Activated T-cell treated with anti-CD3 and anti-CD28 coated beads, Interleukin-2, amount 50 U/mL, for 72 hours (primary cell): ENCODE measurements around the gene SGMS1. TPM values are rescaled to one million over a fixed set of nuclear protein-coding genes. Genes with fewer than 3 reads are reported as not detected.

Source experiments
- ATAC-seq, 2 donors: fragments of 150-1000 bp; cut with Tn5 transposase; replicated peaks in 1 of 2; 2 replicates each; pipeline ENCODE4 v1.10.0; 2021; ENCODE audit warnings: moderate library complexity in 2 of 2, mild to moderate bottlenecking in 1 of 2
- DNase-seq, 2 donors: peaks; one replicate each; pipeline ENCODE4 v3.0.0; 2021 to 2022; ENCODE audit warnings: mixed read lengths in 1 of 2
- H3K27ac Mint-ChIP-seq: one replicate; pipeline ENCODE4 v1.8.0; 2022; ENCODE audit warnings: mild to moderate bottlenecking, moderate library complexity, mixed read lengths
- H3K27me3 Mint-ChIP-seq: one replicate; pipeline ENCODE4 v1.8.0; 2022; ENCODE audit warnings: low read depth, mixed read lengths
- H3K36me3 Mint-ChIP-seq, 2 donors: one replicate each; pipeline ENCODE4 v1.8.0; 2022; ENCODE audit warnings: mixed read lengths in 2 of 2, mild to moderate bottlenecking in 1 of 2; ENCODE audit not compliant: insufficient read depth in 2 of 2
- H3K4me1 Mint-ChIP-seq: one replicate; pipeline ENCODE4 v1.8.0; 2022; ENCODE audit warnings: low read depth, mixed read lengths
- H3K4me3 Mint-ChIP-seq, 2 donors: one replicate each; pipeline ENCODE4 v1.8.0; 2022; ENCODE audit warnings: mild to moderate bottlenecking in 2 of 2, mixed read lengths in 2 of 2, moderate library complexity in 2 of 2
- H3K9me3 Mint-ChIP-seq, 2 donors: one replicate each; pipeline ENCODE4 v1.8.0; 2022; ENCODE audit warnings: mixed read lengths in 2 of 2
- total RNA-seq, 2 donors: library from RNA; stranded (reverse); gene quantifications; one replicate each; pipeline ENCODE4 v1.2.3, GENCODE V29; 2022

SGMS1 gene
- total RNA-seq, 2 donors from 2014 or later: 8.9 to 9.7 TPM

GRCh38 chr10:50407076-50407801 lies 216.5 kb downstream of the SGMS1 start:
- peaks cover 30% of the 10 kb centered on the region for H3K4me1 Mint-ChIP-seq
- ATAC-seq (no peak), DNase-seq (no peak)
- no peak overlapping the region for H3K27ac Mint-ChIP-seq
- no peak overlapping the region for H3K4me3 Mint-ChIP-seq
- H3K27me3 Mint-ChIP-seq: no peaks in the 10 kb centered on the region
- peaks cover 5 to 11% of the 10 kb centered on the region in 2 donors for H3K36me3 Mint-ChIP-seq
- H3K9me3 Mint-ChIP-seq: no peaks in the 10 kb centered on the region

- Mint-ChIP-seq H3K27ac (no peak overlapping the region), H3K4me3 (no peak overlapping the region), H3K9me3 (no peaks in the 10 kb centered on the region)
Observed at GRCh38 chr10:50406457-50407070, 217.2 kb downstream of the SGMS1 start.

GRCh38 chr10:50405723-50406122 lies 218.0 kb downstream of the SGMS1 start:
- Mint-ChIP-seq H3K27ac (no peak overlapping the region), H3K4me3 (no peak overlapping the region), H3K36me3 (peaks cover 5 to 11% of the 10 kb centered on the region in 2 donors), H3K9me3 (no peaks in the 10 kb centered on the region), H3K4me1 (peaks cover 28% of the 10 kb centered on the region), H3K27me3 (no peaks in the 10 kb centered on the region)
- DNase-seq: no peak
- ATAC-seq: no peak

More at GRCh38 chr10:50406457-50407070, 217.2 kb downstream of the SGMS1 start:
- DNase-seq: no peak
- H3K27me3 Mint-ChIP-seq: no peaks in the 10 kb centered on the region
- ATAC-seq: no peak
- peaks cover 30% of the 10 kb centered on the region for H3K4me1 Mint-ChIP-seq
- H3K36me3 Mint-ChIP-seq: peaks cover 5 to 11% of the 10 kb centered on the region in 2 donors

DNA sequence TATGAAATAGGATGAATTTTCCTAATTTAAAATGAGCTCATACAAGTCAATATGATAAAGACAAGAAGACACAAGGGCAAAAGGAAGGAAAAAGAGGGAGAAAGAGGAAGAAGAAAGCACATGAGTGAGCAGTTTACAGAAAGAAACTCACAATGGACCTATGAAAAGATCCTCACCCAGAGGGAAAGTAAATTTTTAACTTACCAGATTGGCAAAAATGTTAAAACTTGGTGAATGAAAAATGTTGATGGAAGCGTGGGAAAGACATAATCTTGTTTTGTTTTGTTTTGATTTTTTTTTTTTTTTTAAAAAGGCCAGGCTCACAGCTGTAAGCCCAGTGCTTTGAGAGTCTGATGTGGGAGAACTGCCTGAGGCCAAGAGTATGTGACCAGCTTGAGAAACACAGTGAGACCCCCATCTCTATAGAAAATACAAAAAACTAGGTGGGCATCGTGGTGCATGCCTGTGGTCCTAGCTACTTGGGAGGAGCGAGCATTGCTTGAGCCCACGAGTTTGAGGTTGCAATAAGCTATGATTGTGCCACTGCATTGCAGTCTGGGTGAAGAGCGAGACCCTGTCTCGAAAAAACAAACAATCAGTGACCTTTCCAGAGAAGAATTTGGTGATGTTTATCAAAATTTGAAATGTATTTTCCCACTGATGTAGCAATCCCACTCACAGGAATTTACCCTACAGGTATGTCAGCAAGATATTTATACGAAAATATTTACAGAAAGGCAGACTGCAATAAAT lies 219.6 kb downstream of the SGMS1 start:
- Mint-ChIP-seq H3K27me3 (no peaks in the 10 kb centered on the region), H3K36me3 (peaks cover 5 to 11% of the 10 kb centered on the region in 2 donors), H3K4me3 (no peak overlapping the region), H3K9me3 (no peaks in the 10 kb centered on the region), H3K4me1 (peaks cover 12% of the 10 kb centered on the region), H3K27ac (no peak overlapping the region)
- ATAC-seq: no peak
- no peak for DNase-seq

- no peak for ATAC-seq
- Mint-ChIP-seq H3K9me3 (no peaks in the 10 kb centered on the region), H3K27ac (no peak overlapping the region), H3K36me3 (peaks cover 5 to 11% of the 10 kb centered on the region in 2 donors), H3K4me3 (no peak overlapping the region), H3K4me1 (peaks cover 11% of the 10 kb centered on the region), H3K27me3 (no peaks in the 10 kb centered on the region)
- no peak for DNase-seq
Observed at GRCh38 chr10:50403074-50403473, 220.7 kb downstream of the SGMS1 start.

DNA sequence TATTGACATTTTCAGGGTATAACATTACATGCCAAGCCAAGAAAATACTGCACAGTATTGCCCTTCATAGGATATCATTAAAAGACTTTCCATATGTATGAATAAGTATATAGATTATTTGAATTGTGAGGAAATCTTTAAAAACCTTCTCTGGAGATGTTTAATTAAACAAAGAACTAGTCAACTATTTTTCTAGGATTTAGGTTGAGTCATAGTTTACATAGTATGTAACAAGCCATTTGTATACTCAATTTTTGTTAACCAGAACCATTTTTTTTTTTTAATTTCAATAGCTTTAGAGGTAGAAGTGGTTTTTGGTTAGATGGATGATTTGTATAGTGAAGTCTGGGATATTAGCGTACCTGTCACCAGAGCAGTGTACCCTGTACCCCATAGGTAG lies 221.3 kb downstream of the SGMS1 start:
- no peak for ATAC-seq
- H3K27ac Mint-ChIP-seq: no peak overlapping the region

GRCh38 chr10:50400694-50401093 lies 223.1 kb downstream of the SGMS1 start:
- DNase-seq (no peak), ATAC-seq (no peak)
- Mint-ChIP-seq H3K4me3 (no peak overlapping the region), H3K27me3 (no peaks in the 10 kb centered on the region), H3K36me3 (no peaks in the 10 kb centered on the region), H3K4me1 (peaks cover 19% of the 10 kb centered on the region), H3K9me3 (no peaks in the 10 kb centered on the region), H3K27ac (no peak overlapping the region)

More for the DNA sequence above, 221.3 kb downstream of the SGMS1 start:
- DNase-seq: no peak
- Mint-ChIP-seq H3K9me3 (no peaks in the 10 kb centered on the region), H3K36me3 (peaks cover 5 to 10% of the 10 kb centered on the region in 2 donors), H3K4me3 (no peak overlapping the region), H3K27me3 (no peaks in the 10 kb centered on the region), H3K4me1 (peaks cover 11% of the 10 kb centered on the region)

GRCh38 chr10:50398823-50399222 lies 224.9 kb downstream of the SGMS1 start:
- no peaks in the 10 kb centered on the region for H3K27me3 Mint-ChIP-seq
- H3K4me3 Mint-ChIP-seq: no peak overlapping the region
- no peak for DNase-seq
- H3K36me3 Mint-ChIP-seq: no peaks in the 10 kb centered on the region
- no peak for ATAC-seq
- no peaks in the 10 kb centered on the region for H3K9me3 Mint-ChIP-seq
- no peak overlapping the region for H3K27ac Mint-ChIP-seq
- H3K4me1 Mint-ChIP-seq: peaks cover 27% of the 10 kb centered on the region

- H3K36me3 Mint-ChIP-seq: no peaks in the 10 kb centered on the region
- DNase-seq (no peak), ATAC-seq (no peak)
- H3K4me3 Mint-ChIP-seq: no peak overlapping the region
- no peaks in the 10 kb centered on the region for H3K9me3 Mint-ChIP-seq
- H3K27ac Mint-ChIP-seq: no peak overlapping the region
- H3K27me3 Mint-ChIP-seq: no peaks in the 10 kb centered on the region
- H3K4me1 Mint-ChIP-seq: peaks cover 31% of the 10 kb centered on the region
Observed at GRCh38 chr10:50398381-50398780, 225.4 kb downstream of the SGMS1 start.

DNA sequence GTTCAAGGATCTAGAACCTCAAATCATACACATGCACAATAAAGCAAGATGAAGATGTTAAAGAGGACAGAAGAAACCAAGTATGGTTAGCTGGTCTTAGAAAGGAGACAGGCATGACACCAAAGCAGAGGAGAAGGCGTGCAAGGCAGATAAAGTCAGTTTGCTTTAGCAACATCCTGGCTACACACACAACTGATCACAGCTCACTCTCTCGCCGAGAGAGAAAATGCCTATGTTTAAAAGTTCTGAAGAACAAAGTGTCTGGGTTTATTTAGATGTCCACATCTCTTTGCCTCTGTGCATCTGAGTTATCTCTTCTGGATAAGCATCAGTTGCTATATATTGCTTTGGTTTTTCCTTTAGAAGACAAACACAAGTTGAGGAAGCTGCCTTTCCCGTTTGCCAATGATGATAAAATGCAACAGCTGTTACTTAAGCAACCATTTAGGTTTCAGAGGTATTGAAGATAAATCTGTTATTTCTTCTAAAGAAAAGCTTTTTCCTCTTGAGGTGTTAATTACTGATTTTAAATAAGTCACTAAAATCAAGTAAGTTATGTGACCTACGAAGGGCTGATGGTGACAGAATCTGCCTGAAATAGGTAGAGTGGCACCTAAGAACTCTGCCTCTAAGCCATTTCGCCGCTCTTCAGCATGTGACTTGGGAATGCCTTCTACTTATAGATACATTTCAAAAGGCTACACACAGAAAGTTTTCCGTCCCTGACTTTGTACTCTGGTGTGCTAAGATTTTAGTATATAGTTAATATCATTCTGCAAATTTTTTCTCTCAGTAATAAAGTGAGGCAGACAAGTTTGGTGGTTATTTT lies 226.2 kb downstream of the SGMS1 start:
- Mint-ChIP-seq H3K4me3 (peak overlapping the region; percentile 70 to 83), H3K4me1 (peaks cover 36% of the 10 kb centered on the region), H3K27me3 (no peaks in the 10 kb centered on the region), H3K9me3 (peaks cover 0 to 3% of the 10 kb centered on the region in 2 donors), H3K36me3 (peaks cover 0 to 1% of the 10 kb centered on the region in 2 donors), H3K27ac (peak overlapping the region; percentile 44)
- ATAC-seq (peak; percentile 46 to 48), DNase-seq (no peak)

GRCh38 chr10:50396491-50397311 lies 227.1 kb downstream of the SGMS1 start:
- H3K27me3 Mint-ChIP-seq: no peaks in the 10 kb centered on the region
- ATAC-seq (peak; percentile 91 to 93), DNase-seq (peak; percentile 36 to 48)
- H3K4me1 Mint-ChIP-seq: peaks cover 36% of the 10 kb centered on the region
- peaks cover 0 to 4% of the 10 kb centered on the region in 2 donors for H3K9me3 Mint-ChIP-seq
- peaks cover 0 to 2% of the 10 kb centered on the region in 2 donors for H3K36me3 Mint-ChIP-seq
- H3K27ac Mint-ChIP-seq: peak overlapping the region; percentile 44
- H3K4me3 Mint-ChIP-seq: peak overlapping the region; percentile 70 to 83

- H3K27ac Mint-ChIP-seq: no peak overlapping the region
- DNase-seq (no peak), ATAC-seq (no peak)
- peaks cover 36% of the 10 kb centered on the region for H3K4me1 Mint-ChIP-seq
- H3K36me3 Mint-ChIP-seq: peaks cover 0 to 2% of the 10 kb centered on the region in 2 donors
- peak overlapping the region; percentile 70 to 83 for H3K4me3 Mint-ChIP-seq
- H3K9me3 Mint-ChIP-seq: peaks cover 0 to 4% of the 10 kb centered on the region in 2 donors
- H3K27me3 Mint-ChIP-seq: no peaks in the 10 kb centered on the region
Observed at GRCh38 chr10:50395851-50396250, 227.9 kb downstream of the SGMS1 start.
